ENCODE results near the gene NOP10.

DNA sequence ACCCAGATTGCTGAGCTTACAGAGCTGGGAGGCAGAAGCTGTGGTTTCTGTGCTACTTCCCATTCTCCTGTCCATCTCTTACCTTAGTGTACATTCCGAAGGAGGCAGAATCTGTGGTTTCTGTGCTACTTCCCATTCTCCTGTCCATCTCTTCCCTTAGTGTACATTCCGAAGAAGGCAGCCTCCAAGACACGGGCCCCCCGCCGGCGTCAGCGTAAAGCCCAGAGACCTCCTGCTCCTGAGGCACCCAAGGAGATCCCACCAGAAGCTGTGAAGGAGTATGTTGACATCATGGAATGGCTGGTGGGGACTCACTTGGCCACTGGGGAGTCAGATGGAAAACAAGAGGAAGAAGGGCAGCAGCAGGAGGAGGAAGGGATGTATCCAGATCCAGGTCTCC lies 11.3 kb upstream of the NOP10 start:
- no peak for TF ChIP-seq CTCF (conservative IDR thresholded peaks at IDR 0.05; ENCODE audit: low read length)
- no peak for TF ChIP-seq EZH2phosphoT487 (IDR thresholded peaks at IDR 0.05; ENCODE audit: borderline replicate concordance)
